Omental fat pad (tissue), 4 donors: ENCODE results near the gene ZNF503. TPM values are rescaled to one million over a fixed set of nuclear protein-coding genes. Genes with fewer than 3 reads are reported as not detected.

Experiments
- ATAC-seq: fragments of 150-250 bp; one replicate; pipeline ENCODE4 v1.9.1; 2016; ENCODE audit warnings: mild to moderate bottlenecking, moderate library complexity; ENCODE audit not compliant: low FRiP score
- DNase-seq: peaks from one replicate; pipeline ENCODE4 v3.0.0-alpha.2; 2019; ENCODE audit warnings: low spot score
- CTCF ChIP-seq, 3 donors: fragments of 450-650 bp; IDR thresholded peaks; one replicate each; pipeline ENCODE4 v1.5.1; 2016 to 2017; ENCODE audit warnings: antibody characterized with exemption in 3 of 3, mild to moderate bottlenecking in 3 of 3, moderate library complexity in 2 of 3
- total RNA-seq, 4 donors: library from RNA; depleted of rRNA; stranded (reverse); fragments of >200 nt; gene quantifications; one replicate each; pipeline ENCODE4 v1.1.0, GENCODE V29; 2016

ZNF503 gene
- total RNA-seq, 4 donors from 2014 or later, result 8.0 to 19.8 (median 11.2) TPM

GRCh38 chr10:75446508-75446907 is 44.9 kb upstream of the ZNF503 start:
- DNase-seq (no peak), ATAC-seq (no peak)
- no peak for TF ChIP-seq CTCF (IDR thresholded peaks at IDR 0.05)

- DNase-seq (no peak), ATAC-seq (no peak)
- no peak for TF ChIP-seq CTCF (IDR thresholded peaks at IDR 0.05)
Measured at GRCh38 chr10:75444781-75445386, 43.3 kb upstream of the ZNF503 start.

- DNase-seq (no peak), ATAC-seq (no peak)
- TF ChIP-seq CTCF (IDR thresholded peaks at IDR 0.05), result no peak
Measured at GRCh38 chr10:75443362-75443761, 41.8 kb upstream of the ZNF503 start.

GRCh38 chr10:75441682-75442081 is 40.1 kb upstream of the ZNF503 start:
- TF ChIP-seq CTCF (IDR thresholded peaks at IDR 0.05), result no peak
- ATAC-seq, result no peak

GRCh38 chr10:75441196-75441595 is 39.6 kb upstream of the ZNF503 start:
- no peak for DNase-seq
- TF ChIP-seq CTCF (IDR thresholded peaks at IDR 0.05), result no peak
- ATAC-seq, result no peak

More at GRCh38 chr10:75441682-75442081, 40.1 kb upstream of the ZNF503 start:
- DNase-seq, result no peak

GRCh38 chr10:75440271-75440793 is 38.8 kb upstream of the ZNF503 start:
- ATAC-seq, result no peak
- DNase-seq, result no peak
- TF ChIP-seq CTCF (IDR thresholded peaks at IDR 0.05), result no peak

- DNase-seq, result no peak
- no peak for ATAC-seq
Measured at GRCh38 chr10:75439811-75440210, 38.2 kb upstream of the ZNF503 start.

More at GRCh38 chr10:75439811-75440210, 38.2 kb upstream of the ZNF503 start:
- TF ChIP-seq CTCF (IDR thresholded peaks at IDR 0.05), result no peak
